ENCODE data around the gene ASPM.

ASPM gene

DNA sequence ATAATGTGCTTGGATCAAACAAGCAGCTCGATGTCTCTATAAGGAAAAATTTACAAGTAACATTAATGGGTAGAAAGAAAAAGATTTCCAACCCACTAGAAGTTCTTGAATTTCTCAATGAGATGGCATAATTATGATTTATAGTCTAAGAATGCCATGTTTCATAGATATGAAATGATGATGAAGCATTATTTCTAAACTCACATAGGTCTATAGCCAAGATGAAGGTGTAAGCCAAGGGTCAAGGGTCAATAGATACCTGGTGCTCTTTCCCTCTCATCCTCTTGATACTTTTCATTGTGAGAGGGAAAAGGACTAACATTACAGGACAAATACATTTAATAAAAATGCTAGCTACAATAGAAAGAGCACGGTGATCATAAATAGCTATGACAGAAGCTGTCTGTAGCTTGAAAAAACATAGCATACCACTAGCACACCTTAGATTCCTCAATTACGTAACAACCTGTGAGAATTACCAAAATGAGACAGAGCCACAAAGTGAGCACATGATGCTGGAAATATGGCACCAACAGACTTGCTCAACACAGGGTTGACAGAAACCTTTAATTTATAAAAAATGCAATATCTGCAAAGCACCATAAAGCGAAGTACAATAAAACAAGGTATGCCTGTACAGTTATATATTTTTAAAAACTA, 53.1 kb downstream of the ASPM start:
- TF ChIP-seq SPI1 (IDR thresholded peaks at IDR 0.05; ENCODE audit: borderline replicate concordance, low read depth), result no peak
- no peak overlapping the region for H3K4me3 ChIP-seq (replicated peaks; ENCODE audit: insufficient read depth, low read length)
- H3K27me3 ChIP-seq (ENCODE audit: insufficient read depth, poor library complexity, severe bottlenecking), result no peaks in the 10 kb centered on the region
- no peak overlapping the region for H3K27ac ChIP-seq (replicated peaks)
- DNase-seq (ENCODE audit: low read depth in 1 of 2, low spot score in 1 of 2), result peak; percentile 20 to 28

DNA sequence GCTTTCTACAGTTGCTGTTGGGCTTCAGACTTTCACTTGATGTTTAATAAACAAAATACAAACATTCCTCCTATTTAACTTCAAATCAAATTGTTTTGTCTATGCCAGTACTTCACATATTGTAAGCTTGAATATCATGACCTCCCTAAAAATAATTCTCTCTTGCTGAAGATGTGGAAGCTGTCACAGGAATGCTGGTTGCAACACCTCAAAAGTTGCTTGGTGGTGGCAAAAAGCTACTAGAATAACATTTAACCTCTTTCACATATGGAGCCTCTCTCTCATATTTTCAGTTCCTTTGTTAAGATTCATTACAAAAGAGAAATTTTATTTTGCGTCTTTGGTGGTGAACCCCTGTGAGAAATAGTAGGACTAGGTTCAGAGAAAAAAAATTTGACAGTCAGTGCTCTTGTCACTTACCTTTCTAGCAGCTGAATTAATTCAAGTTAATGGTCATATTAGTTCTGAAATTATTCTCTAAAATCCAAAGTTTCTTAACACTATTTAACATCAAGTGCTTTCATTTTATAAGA, 53.9 kb downstream of the ASPM start:
- Histone ChIP-seq H3K27me3 (ENCODE audit: insufficient read depth, poor library complexity, severe bottlenecking) (no peaks in the 10 kb centered on the region), H3K4me3 (replicated peaks; ENCODE audit: insufficient read depth, low read length) (no peak overlapping the region), H3K27ac (replicated peaks) (no peak overlapping the region)
- DNase-seq (ENCODE audit: low read depth in 1 of 2, low spot score in 1 of 2), result no peak
- TF ChIP-seq GABPA (IDR thresholded peaks at IDR 0.05; ENCODE audit: low read depth), result no peak
- TF ChIP-seq, protein P1, sequence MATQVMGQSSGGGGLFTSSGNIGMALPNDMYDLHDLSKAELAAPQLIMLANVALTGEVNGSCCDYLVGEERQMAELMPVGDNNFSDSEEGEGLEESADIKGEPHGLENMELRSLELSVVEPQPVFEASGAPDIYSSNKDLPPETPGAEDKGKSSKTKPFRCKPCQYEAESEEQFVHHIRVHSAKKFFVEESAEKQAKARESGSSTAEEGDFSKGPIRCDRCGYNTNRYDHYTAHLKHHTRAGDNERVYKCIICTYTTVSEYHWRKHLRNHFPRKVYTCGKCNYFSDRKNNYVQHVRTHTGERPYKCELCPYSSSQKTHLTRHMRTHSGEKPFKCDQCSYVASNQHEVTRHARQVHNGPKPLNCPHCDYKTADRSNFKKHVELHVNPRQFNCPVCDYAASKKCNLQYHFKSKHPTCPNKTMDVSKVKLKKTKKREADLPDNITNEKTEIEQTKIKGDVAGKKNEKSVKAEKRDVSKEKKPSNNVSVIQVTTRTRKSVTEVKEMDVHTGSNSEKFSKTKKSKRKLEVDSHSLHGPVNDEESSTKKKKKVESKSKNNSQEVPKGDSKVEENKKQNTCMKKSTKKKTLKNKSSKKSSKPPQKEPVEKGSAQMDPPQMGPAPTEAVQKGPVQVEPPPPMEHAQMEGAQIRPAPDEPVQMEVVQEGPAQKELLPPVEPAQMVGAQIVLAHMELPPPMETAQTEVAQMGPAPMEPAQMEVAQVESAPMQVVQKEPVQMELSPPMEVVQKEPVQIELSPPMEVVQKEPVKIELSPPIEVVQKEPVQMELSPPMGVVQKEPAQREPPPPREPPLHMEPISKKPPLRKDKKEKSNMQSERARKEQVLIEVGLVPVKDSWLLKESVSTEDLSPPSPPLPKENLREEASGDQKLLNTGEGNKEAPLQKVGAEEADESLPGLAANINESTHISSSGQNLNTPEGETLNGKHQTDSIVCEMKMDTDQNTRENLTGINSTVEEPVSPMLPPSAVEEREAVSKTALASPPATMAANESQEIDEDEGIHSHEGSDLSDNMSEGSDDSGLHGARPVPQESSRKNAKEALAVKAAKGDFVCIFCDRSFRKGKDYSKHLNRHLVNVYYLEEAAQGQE (IDR thresholded peaks at IDR 0.05; ENCODE audit: insufficient replicate concordance, low read depth), result no peak
- TF ChIP-seq POLR2AphosphoS5 (IDR thresholded peaks at IDR 0.05; ENCODE audit: low read depth), result no peak
- TF ChIP-seq SPI1 (IDR thresholded peaks at IDR 0.05; ENCODE audit: borderline replicate concordance, low read depth), result no peak
- TF ChIP-seq, protein P2, sequence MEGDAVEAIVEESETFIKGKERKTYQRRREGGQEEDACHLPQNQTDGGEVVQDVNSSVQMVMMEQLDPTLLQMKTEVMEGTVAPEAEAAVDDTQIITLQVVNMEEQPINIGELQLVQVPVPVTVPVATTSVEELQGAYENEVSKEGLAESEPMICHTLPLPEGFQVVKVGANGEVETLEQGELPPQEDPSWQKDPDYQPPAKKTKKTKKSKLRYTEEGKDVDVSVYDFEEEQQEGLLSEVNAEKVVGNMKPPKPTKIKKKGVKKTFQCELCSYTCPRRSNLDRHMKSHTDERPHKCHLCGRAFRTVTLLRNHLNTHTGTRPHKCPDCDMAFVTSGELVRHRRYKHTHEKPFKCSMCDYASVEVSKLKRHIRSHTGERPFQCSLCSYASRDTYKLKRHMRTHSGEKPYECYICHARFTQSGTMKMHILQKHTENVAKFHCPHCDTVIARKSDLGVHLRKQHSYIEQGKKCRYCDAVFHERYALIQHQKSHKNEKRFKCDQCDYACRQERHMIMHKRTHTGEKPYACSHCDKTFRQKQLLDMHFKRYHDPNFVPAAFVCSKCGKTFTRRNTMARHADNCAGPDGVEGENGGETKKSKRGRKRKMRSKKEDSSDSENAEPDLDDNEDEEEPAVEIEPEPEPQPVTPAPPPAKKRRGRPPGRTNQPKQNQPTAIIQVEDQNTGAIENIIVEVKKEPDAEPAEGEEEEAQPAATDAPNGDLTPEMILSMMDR (IDR thresholded peaks at IDR 0.05; ENCODE audit: insufficient read depth, low read length), result no peak

DNA sequence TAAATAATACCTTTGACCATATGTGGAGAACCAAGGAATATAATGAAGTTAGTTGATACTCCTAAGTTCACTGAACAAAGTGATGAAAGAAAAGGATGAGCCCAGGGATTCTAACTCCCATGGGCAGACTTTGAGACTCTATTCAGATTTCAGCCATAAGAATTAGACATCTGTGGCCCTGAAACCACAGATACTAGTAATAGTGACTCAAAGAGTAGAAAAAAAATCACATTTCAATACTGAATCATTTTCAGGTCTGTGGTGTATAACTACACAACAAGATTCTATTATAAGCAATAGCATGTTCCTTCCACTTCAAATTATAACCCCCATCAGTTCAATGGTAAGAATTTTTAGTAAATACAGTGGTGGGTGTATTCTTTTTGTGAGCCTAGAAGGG, 63.0 kb downstream of the ASPM start:
- no peak overlapping the region for H3K27ac ChIP-seq (replicated peaks)
- no peak overlapping the region for H3K4me3 ChIP-seq (replicated peaks; ENCODE audit: insufficient read depth, low read length)
- no peaks in the 10 kb centered on the region for H3K27me3 ChIP-seq (ENCODE audit: insufficient read depth, poor library complexity, severe bottlenecking)
- DNase-seq (ENCODE audit: low read depth in 1 of 2, low spot score in 1 of 2), result no peak
- TF ChIP-seq SPI1 (IDR thresholded peaks at IDR 0.05; ENCODE audit: borderline replicate concordance, low read depth) (no peak), POLR2AphosphoS5 (IDR thresholded peaks at IDR 0.05; ENCODE audit: low read depth) (no peak), GABPA (IDR thresholded peaks at IDR 0.05; ENCODE audit: low read depth) (no peak)
- TF ChIP-seq, protein P2 (IDR thresholded peaks at IDR 0.05; ENCODE audit: insufficient read depth, low read length), result no peak
- TF ChIP-seq, protein P1 (IDR thresholded peaks at IDR 0.05; ENCODE audit: insufficient replicate concordance, low read depth), result no peak

DNA sequence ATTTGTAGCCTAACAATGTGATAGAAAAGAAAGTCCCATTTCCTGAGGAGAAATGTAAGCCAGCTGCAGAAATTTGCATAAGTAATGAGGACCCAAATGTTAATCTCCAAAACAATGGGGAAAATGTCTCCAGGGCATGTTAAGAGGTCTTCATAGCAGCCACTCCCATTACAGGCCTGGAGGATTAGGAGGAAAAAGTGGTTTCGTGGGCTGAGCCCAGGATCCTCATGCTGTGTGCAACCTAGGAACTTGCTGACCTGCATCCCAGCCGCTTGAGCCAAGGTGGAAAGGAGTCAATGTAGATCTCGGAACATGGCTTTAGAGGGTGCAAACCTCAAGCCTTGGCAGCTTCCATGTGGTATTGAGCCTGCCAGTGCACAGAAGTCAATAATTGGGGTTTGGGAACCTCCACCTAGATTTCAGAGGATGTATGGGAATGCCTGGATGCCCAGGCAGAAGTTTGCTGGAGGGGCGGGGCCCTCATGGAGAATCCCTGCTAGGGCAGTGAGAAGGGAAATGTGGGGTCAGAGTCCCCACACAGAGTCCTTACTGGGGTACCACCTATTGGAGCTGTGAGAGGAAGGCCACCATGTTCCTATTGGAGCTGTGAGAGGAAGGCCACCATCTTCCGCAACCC, 65.2 kb downstream of the ASPM start:
- Histone ChIP-seq H3K27ac (replicated peaks) (no peak overlapping the region), H3K27me3 (ENCODE audit: insufficient read depth, poor library complexity, severe bottlenecking) (no peaks in the 10 kb centered on the region), H3K4me3 (replicated peaks; ENCODE audit: insufficient read depth, low read length) (no peak overlapping the region)
- DNase-seq (ENCODE audit: low read depth in 1 of 2, low spot score in 1 of 2), result no peak
- TF ChIP-seq, protein P1 (IDR thresholded peaks at IDR 0.05; ENCODE audit: insufficient replicate concordance, low read depth), result no peak
- TF ChIP-seq, protein P2 (IDR thresholded peaks at IDR 0.05; ENCODE audit: insufficient read depth, low read length), result no peak
- TF ChIP-seq POLR2AphosphoS5 (IDR thresholded peaks at IDR 0.05; ENCODE audit: low read depth) (no peak), GABPA (IDR thresholded peaks at IDR 0.05; ENCODE audit: low read depth) (no peak), SPI1 (IDR thresholded peaks at IDR 0.05; ENCODE audit: borderline replicate concordance, low read depth) (no peak)
